HG02610 (cell line): ENCODE results near the gene SNPH.

Experiments used
- ATAC-seq: cut with Tn5 transposase; IDR thresholded peaks from one replicate; pipeline ENCODE4 v1.9.1; 2021; ENCODE audit warnings: mild to moderate bottlenecking, moderate library complexity; ENCODE audit not compliant: unreplicated experiment

SNPH gene

DNA sequence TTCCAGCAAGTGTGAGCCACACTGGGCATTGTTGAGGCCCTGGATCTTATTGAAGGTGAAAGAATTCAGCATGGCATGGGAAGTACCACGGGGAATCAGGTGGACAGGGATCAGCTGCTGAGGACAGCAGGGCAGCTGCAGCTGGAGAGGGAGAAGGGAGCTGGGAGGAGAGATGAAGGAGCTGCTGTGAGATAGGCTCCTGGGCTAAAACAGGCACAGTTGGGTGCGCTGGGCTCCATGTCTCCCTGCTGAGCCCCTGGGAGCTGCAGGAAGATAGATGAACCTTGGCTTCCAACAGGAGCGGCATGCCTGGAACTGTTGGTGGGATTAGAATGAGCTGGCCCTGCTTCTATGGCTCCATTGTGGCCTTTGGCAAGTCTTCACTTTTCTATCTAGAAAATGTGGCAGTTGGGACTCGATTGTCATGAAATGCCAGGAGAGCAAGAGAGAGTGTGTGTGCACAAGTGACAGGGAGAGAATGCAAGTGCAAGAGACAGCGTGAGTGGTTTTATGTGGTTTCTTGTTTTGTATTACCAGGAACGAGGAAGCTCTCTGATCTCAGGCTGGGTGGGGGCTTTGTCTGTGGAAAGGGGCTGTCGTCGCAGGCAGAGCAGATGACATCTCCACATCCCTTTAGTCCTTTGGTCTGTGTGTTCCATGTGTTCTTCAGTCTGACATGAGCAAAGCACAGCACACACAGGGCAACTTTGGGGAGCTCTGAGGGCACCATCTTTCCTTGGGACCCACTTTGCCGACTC, 20.4 kb downstream of the SNPH start:
- no peak for ATAC-seq

DNA sequence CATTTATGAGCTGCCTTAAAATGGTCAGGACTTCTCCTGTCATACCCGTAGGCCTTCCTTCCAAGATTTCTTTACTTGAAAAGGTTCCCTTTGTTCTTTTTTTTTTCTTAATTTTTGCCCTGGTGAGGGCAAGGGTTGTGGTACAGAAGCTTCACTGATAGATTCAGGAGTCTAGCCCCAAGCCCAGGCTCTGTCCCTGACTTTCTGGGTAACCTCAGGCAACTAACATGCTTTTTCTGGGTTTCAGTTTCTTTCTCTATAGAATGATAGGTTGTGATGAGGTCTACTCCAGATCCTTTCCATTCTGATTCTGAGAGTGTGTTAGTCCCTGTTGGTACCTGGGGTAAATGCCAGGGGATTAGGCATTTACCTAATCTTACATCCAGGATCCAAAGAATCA, 21.2 kb downstream of the SNPH start:
- no peak for ATAC-seq

DNA sequence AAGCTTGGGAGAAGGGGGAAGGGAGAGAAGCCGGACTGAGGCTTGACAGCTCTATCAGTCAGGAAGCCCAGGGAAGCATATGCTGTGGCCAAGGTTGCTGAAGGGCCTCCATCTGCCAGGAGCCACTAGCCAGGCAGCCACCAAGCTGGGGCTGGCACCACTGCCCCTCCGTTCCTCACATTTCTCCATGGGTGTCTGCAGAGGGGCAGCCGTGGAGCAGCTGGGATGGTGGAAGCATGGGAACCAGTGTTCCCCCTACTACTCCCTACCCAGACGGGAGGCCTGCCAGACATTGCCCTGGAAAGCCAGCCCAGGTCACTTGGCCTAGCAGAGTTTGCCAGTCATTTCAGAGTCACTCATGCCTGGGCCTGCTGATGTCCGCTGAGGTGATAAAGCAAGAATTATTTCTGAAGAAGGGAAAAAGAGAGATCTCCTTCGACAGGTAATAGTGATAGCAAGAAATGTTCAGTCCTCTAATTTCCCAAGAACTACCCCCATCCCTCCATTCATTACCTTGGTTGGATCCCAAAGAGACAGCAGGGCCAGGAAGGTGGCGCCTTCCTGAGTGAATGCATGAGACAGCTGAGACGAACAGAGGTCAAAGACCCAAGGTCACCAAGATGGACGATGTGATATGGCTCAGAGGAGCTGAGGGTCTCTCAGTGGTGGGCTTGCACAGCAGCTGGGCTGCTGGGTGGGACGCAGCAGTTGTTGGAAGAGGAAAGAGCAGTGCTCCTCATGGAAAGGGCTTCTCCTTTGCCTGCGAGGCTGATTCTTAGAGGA, 21.9 kb downstream of the SNPH start:
- no peak for ATAC-seq

DNA sequence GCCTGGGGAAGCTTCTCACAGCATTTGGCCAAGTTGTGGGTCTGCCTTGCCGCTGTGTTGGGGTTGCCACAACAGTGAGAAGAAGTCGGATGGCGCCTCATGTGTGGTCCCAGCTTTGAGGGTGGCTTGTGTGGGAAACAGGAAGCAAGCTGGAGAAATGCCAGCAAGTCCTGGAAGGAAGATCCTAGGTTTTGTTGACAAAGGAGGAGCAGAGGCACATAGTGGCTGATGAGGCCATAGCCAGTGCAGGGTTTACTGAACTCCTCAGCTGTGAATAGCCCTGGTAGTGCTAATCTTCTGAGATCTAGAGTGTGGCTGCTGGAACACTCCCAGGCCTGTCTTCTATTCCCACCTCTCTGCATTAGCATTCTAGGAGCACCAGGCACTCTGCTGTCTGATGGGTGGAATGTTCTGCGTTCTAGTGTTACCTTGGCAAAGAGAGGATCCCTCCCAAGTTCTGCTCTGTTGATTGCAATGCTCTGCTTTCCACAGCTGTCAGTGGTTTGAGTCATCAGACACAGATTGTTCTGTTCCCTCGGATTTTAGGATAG, 25.2 kb downstream of the SNPH start:
- ATAC-seq = no peak

DNA sequence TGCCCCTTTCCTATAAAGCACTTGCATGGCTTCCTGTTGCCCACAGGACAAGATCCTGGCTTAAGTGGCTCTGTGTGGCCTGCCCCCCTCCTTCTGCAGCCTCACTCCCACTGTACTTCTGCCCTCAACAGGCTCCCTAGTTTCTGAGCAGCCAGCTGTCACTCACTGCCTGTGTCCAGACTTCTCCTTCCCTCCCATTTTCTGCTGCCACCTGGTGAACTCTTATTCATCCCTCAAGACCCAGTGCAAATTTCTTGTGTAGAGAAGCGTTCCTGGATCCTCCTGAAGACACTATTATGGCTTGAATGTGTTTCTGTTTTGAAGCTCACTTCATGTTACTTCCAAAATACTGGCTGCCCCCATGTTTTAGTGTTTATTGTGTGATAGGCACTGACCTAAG, 26.5 kb downstream of the SNPH start:
- no peak for ATAC-seq

DNA sequence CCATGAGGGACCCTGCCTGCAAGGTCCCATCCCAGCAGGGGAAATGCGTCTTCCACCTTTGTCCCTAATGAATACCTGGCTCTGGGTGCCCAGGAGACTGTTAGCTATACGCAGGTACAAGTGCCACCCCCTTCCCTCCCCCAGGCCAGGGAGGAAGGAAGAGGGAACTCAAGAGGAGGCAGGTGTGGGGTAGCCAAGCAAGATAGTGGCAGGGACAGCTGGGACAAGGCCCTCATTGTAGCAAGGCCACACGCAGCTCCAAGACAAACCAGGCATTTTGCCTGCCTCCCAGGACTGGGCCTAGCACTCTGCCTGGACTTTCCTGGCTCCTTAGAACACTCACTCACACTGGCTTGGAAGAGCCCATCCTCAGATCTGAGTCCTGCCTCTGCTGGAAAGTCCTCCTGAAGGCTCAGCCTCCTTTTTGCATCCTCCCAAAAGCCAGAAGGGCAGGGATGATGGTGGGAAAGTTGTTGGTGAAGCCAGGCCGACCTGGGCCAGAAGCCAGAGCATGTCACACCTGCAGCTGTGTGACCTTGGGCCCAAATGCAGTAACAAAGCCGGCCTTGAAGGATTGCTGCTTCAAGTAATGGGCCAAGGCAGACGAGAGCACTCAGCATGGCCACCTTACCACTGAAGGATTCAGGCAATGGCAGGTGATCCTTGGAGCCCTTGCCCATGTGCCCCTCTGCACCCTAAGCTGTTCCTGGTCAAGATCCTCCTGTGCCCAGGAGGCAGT, 27.7 kb downstream of the SNPH start:
- no peak for ATAC-seq

DNA sequence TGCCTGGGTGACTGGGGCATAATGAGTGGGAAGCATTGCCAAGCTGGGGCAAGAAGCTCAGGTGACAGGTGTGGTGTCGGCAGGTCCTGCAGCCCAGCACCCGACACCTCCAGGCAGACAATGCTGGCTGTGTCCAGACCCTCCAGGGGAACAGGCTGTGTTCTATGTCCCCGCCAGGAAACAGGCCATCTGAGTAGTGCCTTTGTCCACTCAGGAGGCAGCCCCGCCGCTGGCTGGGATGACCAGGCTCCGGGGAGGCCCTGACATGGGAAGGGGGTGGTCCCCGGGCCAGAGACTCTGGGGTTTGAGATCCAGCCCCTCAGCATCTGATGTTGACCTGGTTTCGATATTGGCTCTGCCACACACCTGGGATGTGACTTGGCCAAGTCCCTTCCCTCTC, 28.4 kb downstream of the SNPH start:
- no peak for ATAC-seq

DNA sequence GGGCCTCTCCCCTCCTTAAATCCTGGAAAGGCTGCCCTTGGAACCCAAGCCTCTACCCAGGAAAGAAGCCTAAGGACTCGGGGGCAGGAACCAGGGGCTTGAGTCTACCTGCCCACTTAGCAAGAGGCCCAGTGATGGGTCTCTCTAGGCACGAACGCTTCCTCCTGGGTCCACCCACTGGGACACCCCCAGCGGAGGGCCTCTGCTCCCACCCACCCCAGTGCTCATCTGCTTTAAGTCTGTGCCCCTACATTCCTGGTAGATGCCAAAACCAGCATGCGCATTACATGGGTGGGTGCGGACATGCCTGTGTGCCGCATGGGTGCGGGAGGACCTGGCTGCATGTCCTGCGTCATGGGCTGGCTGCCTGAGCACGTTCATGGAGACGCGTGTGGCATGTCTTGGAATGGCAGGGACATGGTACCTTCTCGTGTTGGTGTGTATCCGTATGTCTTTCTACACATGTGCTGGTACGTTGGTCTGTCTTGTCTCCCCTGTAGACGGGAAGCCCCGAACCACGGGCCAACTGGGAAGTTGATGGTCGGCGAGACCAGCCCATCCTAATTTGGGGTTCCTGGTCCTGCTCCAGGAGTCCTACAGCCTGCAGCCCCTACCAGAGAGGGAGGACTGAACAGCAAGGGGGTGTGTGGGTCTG, 29.3 kb downstream of the SNPH start:
- ATAC-seq = no peak

DNA sequence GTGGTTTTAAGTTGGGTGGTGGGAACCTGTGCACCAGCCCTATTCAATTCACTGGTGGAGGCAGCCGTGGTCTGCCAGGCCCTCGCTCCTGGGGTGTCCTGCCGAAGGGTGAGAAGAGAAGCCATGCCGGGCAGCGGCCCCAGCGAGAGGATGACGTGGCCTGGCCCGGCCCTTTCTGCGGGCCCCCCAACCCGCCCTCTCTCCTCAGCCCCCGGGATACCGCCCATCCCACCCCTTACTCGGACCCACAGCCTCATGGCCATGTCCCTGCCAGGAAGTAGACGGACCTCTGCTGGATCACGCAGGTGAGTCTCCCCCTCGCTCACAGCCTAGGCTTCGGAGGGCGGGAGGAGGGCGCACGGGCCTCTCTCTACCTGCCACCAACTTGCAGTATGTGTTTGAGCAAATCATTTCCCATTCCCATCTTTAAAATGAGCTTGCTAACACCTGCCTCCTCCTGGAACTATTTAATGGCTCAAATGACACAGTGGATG, 30.1 kb downstream of the SNPH start:
- no peak for ATAC-seq

DNA sequence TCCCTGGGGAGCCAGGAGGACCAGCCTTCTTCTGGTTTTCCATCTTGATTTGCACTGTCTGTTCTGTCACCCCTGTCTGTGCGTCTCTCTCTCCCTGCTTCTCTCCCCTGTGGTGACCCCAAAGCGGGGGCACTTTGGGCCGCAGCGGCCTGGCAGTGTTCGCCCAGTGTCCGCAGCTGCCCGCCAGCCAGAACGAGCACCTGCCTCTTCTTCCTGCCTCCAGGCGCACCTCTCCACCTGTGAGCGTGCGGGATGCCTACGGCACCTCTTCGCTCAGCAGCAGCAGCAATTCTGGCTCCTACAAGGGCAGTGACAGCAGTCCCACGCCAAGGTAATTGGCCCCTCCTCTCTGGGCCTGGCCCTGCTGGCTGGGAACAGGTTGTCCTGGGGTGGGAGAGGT, 30.8 kb downstream of the SNPH start:
- no peak for ATAC-seq

DNA sequence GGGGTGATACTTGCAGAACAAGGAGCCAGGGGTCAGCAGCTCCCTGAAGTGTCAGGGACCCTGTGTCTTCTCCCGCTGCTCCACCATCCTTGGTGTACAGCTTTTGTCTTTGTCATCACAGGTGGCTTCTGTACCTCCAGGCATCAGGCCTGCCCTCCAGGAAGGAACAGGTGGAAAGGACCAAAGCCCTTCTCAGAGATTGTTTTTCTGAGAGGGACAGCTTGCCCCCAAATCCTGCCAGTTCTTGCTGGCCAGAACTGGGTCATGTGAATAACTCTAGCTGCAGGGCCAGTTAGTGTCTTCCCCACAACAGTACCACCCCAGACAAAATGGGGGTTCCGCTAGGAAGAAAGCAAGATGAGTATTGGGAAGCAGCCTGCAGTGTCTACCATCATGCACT, 31.4 kb downstream of the SNPH start:
- no peak for ATAC-seq

DNA sequence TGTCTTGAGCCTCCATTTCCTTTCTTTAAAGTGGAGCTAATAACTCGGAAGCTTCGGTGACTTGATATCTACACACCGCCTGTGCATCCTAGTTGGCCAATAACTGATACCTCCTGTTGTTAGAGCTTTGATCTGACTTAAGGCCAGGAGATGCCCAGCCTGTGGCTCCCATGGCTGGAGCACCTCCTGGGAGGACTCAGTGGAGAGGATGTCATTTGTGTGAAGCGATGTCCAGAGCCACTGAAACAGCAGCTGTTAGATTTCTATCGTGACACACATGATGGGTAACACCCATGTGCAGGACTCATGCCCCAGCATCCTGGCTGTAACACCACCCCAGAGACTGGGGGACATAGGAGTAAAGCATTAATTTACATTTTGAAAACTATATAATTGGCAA, 32.1 kb downstream of the SNPH start:
- no peak for ATAC-seq

DNA sequence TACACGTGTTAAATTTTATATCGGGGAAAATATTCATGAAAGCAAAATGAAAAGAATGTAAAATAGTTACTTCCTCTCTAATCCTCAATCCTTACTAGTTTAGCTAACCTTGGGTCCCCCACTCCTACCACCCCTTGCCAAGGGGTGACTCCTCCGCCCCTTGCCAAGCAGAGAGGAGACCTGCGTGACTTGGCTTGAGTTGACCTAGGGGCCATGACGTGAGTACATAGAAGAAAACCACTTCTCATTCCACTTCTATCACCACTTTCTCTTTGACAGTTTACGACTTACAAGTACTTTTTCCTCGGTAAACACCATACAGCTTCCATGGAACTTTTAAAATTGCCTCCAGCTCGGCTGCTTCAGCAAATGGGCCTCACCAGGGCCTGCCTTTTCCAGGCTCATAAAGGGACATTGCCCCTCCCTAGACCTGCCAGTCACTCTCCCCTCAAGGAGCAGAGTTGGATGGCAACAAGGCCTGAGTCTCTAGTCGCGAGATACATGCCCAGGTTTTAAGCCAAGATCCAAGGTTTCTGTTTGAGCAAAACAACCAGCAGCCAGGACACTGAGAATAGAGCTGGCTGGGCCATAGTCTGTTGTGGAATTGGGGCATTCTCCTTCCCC, 32.9 kb downstream of the SNPH start:
- ATAC-seq = no peak

DNA sequence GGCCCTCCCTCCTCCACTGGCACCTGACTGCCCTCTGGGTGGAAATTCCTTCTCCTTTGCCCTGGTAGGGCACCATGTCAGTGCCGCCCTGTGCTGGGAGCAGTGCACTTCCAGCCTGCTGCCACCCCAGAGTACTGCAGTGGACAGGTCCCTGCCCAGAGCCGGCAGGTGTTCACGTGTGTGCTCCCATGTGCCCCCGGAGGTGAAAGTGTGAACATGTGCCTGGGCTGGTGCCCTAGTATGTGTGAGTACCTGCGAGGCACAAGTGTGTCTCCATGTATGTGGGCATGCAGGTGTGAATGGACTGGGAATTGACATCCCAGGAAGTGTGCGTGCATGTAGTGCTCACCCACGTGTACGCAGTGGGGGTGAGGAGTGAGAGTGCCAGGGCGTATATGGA, 33.4 kb downstream of the SNPH start:
- ATAC-seq = no peak

DNA sequence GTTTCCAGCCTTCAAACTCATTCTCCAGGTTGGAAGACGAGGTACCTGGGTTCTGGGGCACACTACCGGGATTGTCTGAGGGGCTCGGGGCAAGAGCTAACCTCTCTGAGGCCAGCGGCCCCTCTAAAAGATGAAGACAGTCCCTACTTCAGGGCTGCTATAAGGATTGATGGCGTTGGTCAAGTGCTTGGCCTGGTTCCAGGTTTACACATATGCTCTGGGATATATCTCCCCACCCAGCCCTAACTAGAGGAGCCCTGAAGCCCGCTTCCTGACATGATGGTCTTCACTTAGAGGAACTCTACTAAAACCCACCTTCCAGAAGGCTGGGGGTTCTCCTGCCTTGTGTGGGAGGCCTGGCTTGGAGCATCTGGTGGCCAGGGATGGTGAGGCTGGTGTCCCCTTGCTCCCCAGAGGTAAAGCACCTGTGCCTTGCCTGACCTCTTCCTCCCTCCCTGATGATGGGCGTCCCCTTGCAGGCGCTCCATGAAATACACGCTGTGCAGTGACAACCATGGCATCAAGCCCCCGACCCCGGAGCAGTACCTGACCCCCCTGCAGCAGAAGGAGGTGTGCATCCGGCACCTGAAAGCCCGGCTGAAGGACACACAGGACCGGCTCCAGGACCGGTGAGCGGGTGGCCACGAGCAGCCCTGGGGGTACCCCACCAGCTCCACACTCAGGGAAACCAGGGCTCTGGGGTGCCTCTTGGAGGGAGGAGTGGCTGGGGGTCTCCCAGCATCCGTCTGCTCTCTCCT, 34.2 kb downstream of the SNPH start:
- no peak for ATAC-seq

DNA sequence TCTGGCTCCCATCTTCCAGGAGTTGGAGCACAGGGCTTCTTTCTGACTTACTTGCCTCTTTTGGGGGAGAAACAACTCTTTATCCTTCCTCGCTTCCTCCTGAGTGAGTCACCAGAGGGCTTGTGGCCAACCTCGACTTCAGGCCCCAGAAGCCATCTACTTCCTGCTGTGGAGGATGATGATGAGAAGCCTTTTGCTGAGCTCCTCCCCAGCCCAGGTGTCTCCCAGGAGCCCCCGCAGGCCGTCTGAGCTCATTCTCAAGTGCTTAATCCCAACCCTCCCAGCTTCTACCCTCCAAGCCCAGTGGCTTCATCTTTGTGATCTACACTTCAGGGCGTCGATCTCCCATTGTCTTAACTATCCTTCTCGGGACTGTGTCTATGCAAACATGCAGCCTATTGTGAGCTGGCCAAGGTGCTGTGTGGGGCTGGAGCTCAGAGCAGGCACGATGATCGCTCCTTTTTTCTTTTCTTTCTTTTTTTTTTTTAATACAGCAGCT, 35.0 kb downstream of the SNPH start:
- no peak for ATAC-seq

DNA sequence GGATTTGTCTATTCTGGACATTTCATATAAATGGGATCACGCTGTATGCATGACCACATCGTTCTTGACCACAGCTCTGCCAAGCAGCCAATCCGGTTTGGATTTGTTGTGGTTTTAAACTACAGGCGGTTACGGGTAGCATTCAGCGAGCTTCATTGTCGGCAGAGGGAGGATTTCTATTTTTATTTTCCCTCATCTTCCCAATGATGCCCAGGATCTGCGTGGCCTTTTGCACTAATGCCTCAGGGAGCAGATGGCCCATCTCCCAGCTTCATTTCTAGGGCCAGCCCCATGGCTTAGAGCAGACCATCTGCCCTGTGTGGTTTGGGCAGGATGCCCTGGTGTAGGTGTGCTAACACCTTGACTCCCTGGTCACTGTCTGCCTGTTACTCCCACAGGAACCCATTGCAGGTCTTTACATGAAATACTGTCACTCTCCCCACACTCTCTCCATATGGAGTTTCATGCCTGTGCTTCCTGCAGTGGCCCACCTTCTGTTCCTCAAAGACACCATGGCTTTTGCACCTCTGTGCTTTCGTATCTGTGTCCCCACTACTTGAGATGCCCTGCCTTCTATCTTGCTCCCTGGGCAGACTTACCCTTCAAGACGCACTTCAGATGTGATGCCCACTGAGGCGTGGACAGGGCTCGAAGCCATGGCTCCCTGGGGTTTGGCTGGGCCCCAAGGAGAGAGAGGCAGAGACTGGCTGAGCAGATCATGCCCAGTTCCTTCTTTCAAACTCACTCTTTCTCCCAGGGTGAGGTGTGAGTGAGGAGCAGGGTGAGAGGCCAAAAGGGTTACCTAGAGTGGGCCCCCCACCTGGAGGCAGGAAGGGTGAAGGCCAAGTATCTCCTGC, 36.8 kb downstream of the SNPH start:
- no peak for ATAC-seq

DNA sequence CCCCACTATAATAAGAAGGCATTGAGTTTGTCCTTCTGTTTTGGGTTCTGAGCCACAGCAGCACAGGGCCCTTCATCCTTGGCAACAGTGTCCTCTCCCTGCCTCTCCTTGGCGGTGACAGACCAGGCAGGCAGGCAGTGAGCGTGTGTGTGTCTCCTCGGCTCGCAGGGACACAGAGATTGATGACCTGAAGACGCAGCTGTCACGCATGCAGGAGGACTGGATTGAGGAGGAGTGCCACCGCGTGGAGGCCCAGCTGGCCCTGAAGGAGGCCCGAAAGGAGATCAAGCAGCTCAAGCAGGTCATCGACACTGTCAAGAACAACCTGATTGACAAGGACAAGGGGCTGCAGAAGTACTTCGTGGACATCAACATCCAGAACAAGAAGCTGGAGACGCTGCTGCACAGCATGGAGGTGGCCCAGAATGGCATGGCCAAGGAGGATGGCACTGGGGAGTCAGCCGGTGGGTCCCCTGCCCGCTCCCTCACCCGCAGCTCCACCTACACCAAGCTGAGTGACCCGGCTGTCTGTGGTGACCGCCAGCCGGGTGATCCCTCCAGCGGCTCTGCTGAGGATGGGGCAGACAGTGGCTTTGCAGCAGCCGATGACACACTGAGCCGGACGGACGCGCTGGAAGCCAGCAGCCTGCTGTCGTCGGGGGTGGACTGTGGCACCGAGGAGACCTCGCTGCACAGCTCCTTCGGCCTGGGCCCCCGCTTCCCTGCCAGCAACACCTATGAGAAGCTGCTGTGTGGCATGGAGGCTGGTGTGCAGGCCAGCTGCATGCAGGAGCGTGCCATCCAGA, 38.8 kb downstream of the SNPH start:
- ATAC-seq = no peak
